K562 (cell line): ENCODE results near the gene URM1. TPM values are rescaled to one million over a fixed set of nuclear protein-coding genes. Genes with fewer than 3 reads are reported as not detected.
A peak's percentile ranks its signal among the peaks of the same experiment; 100 is the strongest.

ENCODE experiments used
- CREM ChIP-seq: IDR thresholded peaks from 2 replicates; pipeline ENCODE4 v1.6.1; 2014; ENCODE audit warnings: antibody characterized with exemption, low read depth
- FOXP4 ChIP-seq: sonication (generic); formaldehyde crosslinking; IDR thresholded peaks from 2 replicates; pipeline ENCODE4 v1.8.0; 2022; ENCODE audit warnings: mild to moderate bottlenecking, missing genetic modification reagents, borderline replicate concordance
- MIER1 ChIP-seq: fragments of 450-650 bp; IDR thresholded peaks from 2 replicates; pipeline ENCODE4 v1.6.1; 2016; ENCODE audit warnings: antibody characterized with exemption, mild to moderate bottlenecking, low read depth
- MYC ChIP-seq, 2 experiments: fragments of 250-450 bp in 1 of 2; sonication (Bioruptor Pico) in 1 of 2; IDR thresholded peaks; 2 replicates each; pipeline versions ENCODE4 v1.5.1 to v1.6.1; 2012 to 2021; ENCODE audit warnings: low read depth in 2 of 2, borderline replicate concordance in 1 of 2, improper control_type of control experiment in 1 of 2, low read length in 1 of 2, mild to moderate bottlenecking in 1 of 2, moderate library complexity in 1 of 2
- RREB1 ChIP-seq: fragments of 250-450 bp; sonication (Bioruptor Pico); IDR thresholded peaks from 2 replicates; pipeline ENCODE4 v1.4.0; 2020
- SMARCA4 ChIP-seq: fragments of 450-650 bp; IDR thresholded peaks from 2 replicates; pipeline ENCODE4 v1.6.1; 2016
- TSC22D4 ChIP-seq: fragments of 450-650 bp; IDR thresholded peaks from 2 replicates; pipeline ENCODE4 v1.6.1; 2016; ENCODE audit warnings: missing genetic modification characterization, missing biosample characterization, control low read depth
- ZBTB2 ChIP-seq: fragments of 450-650 bp; IDR thresholded peaks from 2 replicates; pipeline ENCODE4 v1.6.1; 2016; ENCODE audit warnings: antibody characterized with exemption
- ZFPM2 ChIP-seq: fragments of 250-450 bp; sonication (Bioruptor Pico); IDR thresholded peaks from 2 replicates; pipeline ENCODE4 v1.5.1; 2022; ENCODE audit warnings: mild to moderate bottlenecking
- ZNF121 ChIP-seq: sonication (generic); formaldehyde crosslinking; conservative IDR thresholded peaks from 2 replicates; pipeline ENCODE4 v1.8.0; 2022; ENCODE audit warnings: missing genetic modification reagents
- ZNF316 ChIP-seq: fragments of 450-650 bp; IDR thresholded peaks from 2 replicates; pipeline ENCODE4 v1.6.1; 2016
- polyA plus RNA-seq, 8 experiments: library from polyadenylated mRNA; depleted of rRNA in 4 of 8; stranded (reverse) in 5 of 8; unstranded in 3 of 8; fragments of >200 nt; fragmentation: Nextera tagmentation in 2 of 8; fragmentation: Illumina TruSeq in 1 of 8; extraction: Ambion mirVana in 2 of 8; extraction: Trizol in 1 of 8; gene quantifications; 2 replicates each; pipeline versions ENCODE4 v1.2.1 to v1.2.3, GENCODE V29; 2011 to 2014; ENCODE audit warnings: inconsistent platforms in 1 of 8, missing spikeins in 1 of 8
- total RNA-seq, 7 experiments: library from RNA; depleted of rRNA in 6 of 7; stranded (reverse); fragments of >200 nt in 6 of 7; fragmentation: Illumina TruSeq in 2 of 7; extraction: Trizol in 2 of 7; gene quantifications; 2 replicates each; pipeline versions ENCODE4 v1.2.1 to v1.2.3, GENCODE V29; 2011 to 2021; ENCODE audit warnings: low replicate concordance in 1 of 7
- TF ChIP-seq, protein P1 (sequence below): fragments of 250-450 bp; sonication (Bioruptor Pico); IDR thresholded peaks from 2 replicates; pipeline ENCODE4 v1.8.0; 2022; ENCODE audit warnings: inconsistent platforms

URM1 gene
- total and polyA plus RNA-seq, 9 of the 15 experiments (the other 6 are each of a cell fraction or from before 2014, with no cell fraction given) = 10.1 to 88.9 (median 53.3) TPM

GRCh38 chr9:128370752-128371629 is at the start of gene URM1 (continued):
- TF ChIP-seq ZFPM2 (CRISPR knock-in tag) = no peak
- peak; percentile 75 for TF ChIP-seq CREM
- no peak for TF ChIP-seq MIER1
- TF ChIP-seq ZNF121 (CRISPR knock-in tag) = no peak
- TF ChIP-seq ZBTB2 = no peak
- no peak for TF ChIP-seq RREB1 (CRISPR knock-in tag)
- no peak for TF ChIP-seq TSC22D4
- TF ChIP-seq ZNF316 = no peak
- TF ChIP-seq, protein P1, sequence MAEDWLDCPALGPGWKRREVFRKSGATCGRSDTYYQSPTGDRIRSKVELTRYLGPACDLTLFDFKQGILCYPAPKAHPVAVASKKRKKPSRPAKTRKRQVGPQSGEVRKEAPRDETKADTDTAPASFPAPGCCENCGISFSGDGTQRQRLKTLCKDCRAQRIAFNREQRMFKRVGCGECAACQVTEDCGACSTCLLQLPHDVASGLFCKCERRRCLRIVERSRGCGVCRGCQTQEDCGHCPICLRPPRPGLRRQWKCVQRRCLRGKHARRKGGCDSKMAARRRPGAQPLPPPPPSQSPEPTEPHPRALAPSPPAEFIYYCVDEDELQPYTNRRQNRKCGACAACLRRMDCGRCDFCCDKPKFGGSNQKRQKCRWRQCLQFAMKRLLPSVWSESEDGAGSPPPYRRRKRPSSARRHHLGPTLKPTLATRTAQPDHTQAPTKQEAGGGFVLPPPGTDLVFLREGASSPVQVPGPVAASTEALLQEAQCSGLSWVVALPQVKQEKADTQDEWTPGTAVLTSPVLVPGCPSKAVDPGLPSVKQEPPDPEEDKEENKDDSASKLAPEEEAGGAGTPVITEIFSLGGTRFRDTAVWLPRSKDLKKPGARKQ = no peak
- no peak for TF ChIP-seq FOXP4 (CRISPR knock-in tag)
- no peak for TF ChIP-seq MYC (IDR thresholded peaks at IDR 0.05; ENCODE audit: low read depth, low read length)
- TF ChIP-seq MYC (CRISPR knock-in tag; IDR thresholded peaks at IDR 0.05; ENCODE audit: borderline replicate concordance, low read depth) = no peak
- no peak for TF ChIP-seq SMARCA4
